Fibroblast of villous mesenchyme (primary cell): Measurements from ENCODE around the gene ERVFRD-1. TPM values are rescaled to one million over a fixed set of nuclear protein-coding genes. Genes with fewer than 3 reads are reported as not detected.

Source experiments
- DNase-seq: peaks from one replicate; pipeline ENCODE4 v3.0.0-alpha.2; 2010; ENCODE audit warnings: low read depth
- H3K4me3 ChIP-seq: 2 replicates; pipeline ENCODE4 v1.5.1; 2011; ENCODE audit warnings: low read depth, mild to moderate bottlenecking, low read length
- small RNA-seq: library from RNA; depleted of rRNA; stranded (forward); fragments of <200 nt; gene quantifications from one replicate; pipeline ENCODE3, GENCODE V24; 2012
- total RNA-seq: library from RNA; depleted of rRNA; stranded (reverse); fragments of >200 nt; gene quantifications from 2 replicates; pipeline ENCODE4 v1.2.3, GENCODE V29; 2012
- TF ChIP-seq, protein P1 (sequence below): IDR thresholded peaks from 2 replicates; pipeline ENCODE4 v1.5.1; 2012; ENCODE audit warnings: low read depth, mild to moderate bottlenecking, low read length; ENCODE audit not compliant: insufficient read depth

Gene ERVFRD-1
- total RNA-seq, 1 donor, result not detected

DNA sequence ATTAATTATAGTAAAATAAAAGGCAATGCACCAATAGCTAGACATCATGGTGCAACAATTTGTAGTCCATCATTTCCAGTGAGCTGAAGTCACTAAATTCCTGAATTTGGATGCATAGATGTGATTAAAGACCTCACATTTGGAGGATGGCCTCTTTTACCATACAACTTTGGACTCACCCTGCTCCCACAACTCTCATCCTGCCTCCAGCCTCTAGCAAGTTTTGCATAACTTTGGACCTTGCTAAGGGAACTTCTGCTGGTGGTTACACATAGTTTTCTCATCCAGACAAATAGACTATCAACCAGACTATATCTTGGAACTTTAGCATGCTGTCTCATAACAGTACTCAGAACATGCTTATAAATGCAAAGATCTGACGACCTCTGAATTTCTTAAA lies 54.7 kb downstream of the ERVFRD-1 start:
- H3K4me3 ChIP-seq, result no peak overlapping the region
- no peak for DNase-seq
- TF ChIP-seq, protein P1, sequence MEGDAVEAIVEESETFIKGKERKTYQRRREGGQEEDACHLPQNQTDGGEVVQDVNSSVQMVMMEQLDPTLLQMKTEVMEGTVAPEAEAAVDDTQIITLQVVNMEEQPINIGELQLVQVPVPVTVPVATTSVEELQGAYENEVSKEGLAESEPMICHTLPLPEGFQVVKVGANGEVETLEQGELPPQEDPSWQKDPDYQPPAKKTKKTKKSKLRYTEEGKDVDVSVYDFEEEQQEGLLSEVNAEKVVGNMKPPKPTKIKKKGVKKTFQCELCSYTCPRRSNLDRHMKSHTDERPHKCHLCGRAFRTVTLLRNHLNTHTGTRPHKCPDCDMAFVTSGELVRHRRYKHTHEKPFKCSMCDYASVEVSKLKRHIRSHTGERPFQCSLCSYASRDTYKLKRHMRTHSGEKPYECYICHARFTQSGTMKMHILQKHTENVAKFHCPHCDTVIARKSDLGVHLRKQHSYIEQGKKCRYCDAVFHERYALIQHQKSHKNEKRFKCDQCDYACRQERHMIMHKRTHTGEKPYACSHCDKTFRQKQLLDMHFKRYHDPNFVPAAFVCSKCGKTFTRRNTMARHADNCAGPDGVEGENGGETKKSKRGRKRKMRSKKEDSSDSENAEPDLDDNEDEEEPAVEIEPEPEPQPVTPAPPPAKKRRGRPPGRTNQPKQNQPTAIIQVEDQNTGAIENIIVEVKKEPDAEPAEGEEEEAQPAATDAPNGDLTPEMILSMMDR, result no peak

DNA sequence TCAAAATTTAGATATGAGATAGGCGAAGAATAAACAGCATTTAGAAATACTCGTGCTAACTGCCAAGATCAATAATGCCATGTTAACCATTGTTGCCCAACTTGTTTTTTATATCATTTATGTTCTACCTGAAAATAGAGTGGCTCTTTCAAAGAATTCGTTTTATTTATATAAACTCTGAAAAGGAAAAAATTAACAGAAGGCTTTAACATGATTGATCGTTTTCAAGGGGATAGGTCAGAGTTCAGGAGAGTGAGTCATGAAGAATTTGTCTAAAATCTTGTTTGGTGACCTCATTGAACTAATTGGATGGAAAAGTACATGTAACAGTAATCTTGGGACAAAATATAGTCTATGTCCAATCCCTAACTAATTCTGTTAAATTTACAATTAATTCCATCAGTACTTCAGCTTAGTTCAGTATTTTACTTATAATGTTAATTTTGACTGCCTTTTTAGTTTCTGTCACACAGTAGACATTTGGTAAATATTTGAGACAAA lies 56.3 kb downstream of the ERVFRD-1 start:
- DNase-seq, result peak; percentile 33
- H3K4me3 ChIP-seq, result no peak overlapping the region
- TF ChIP-seq, protein P1, result no peak

DNA sequence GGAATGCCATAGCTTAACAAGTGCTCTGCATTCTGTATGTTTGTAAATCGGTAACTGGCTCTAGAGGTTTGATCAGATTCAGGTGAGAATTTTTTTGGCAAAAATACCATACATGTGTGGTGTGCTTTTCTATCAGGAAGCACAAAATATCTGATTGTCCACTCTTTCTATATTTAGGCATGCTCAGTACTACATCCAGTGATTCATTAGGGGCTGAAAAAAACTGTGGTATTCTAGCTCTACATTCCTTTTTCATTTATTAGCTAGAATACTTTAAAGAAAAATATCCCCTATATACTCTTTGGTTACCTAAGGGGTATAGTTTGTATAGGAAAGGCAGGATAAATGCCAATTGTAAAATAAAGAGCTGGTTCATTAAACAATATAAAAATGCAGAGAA lies 56.8 kb downstream of the ERVFRD-1 start:
- H3K4me3 ChIP-seq, result no peak overlapping the region
- TF ChIP-seq, protein P1, result no peak
- DNase-seq, result no peak

DNA sequence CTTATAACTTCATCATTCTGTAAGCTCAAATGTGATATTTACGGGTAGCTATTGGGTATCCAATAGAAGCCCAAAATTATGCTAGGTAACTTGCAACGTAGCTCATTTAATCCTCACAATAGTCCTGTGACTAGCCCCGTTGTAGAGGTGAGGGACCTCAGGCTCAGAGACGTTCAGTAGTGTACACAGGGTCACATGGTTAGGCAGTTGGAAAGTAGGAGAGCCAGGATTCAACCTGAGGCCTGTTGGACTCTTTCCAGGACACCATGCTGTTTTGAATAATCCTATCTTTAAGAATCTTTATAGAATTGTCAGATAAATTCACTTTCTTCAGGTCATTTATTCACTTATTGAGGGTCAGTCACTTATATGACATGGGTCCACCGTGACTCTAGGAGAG lies 58.2 kb downstream of the ERVFRD-1 start:
- DNase-seq, result no peak
- no peak overlapping the region for H3K4me3 ChIP-seq
- TF ChIP-seq, protein P1, result no peak

Small RNAs within 50 kb of the gene (small RNA-seq; reads per million reads assigned to genes)
- gene AL136139.1, result not detected

Other genes with a start within 250 kb of the ERVFRD-1 start
- not detected in 2 replicates for gene GCM2, start 229.7 kb downstream of the ERVFRD-1 start, total RNA-seq
- 0.64 TPM in 1 of 2 replicates, not detected in the other for gene SYCP2L, start 224.7 kb downstream of the ERVFRD-1 start, total RNA-seq
- 1.6 and 2.6 TPM in 2 replicates for gene ELOVL2, start 67.4 kb downstream of the ERVFRD-1 start, total RNA-seq
- gene SMIM13, start 17.9 kb downstream of the ERVFRD-1 start, total RNA-seq, result 10.3 and 15.5 TPM in 2 replicates
- 27.1 and 29.8 TPM in 2 replicates for gene NEDD9, start 120.9 kb upstream of the ERVFRD-1 start, total RNA-seq